ENCODE data around the gene MED7. TPM values are rescaled to one million over a fixed set of nuclear protein-coding genes. Genes with fewer than 3 reads are reported as not detected.

The MED7 gene
- total RNA-seq, 1 donor from 2014 or later: 9.5 TPM

- no peaks in the 10 kb centered on the region for H3K36me3 Mint-ChIP-seq (ENCODE audit: low read depth, unreplicated experiment)
- H3K4me3 Mint-ChIP-seq (ENCODE audit: unreplicated experiment): no peak overlapping the region
- no peaks in the 10 kb centered on the region for H3K4me1 Mint-ChIP-seq (ENCODE audit: unreplicated experiment)
- H3K9me3 Mint-ChIP-seq (ENCODE audit: unreplicated experiment): no peaks in the 10 kb centered on the region
- no peak overlapping the region for H3K27ac Mint-ChIP-seq (ENCODE audit: unreplicated experiment)
- no peaks in the 10 kb centered on the region for H3K27me3 Mint-ChIP-seq (ENCODE audit: unreplicated experiment)
- no peak for DNase-seq (ENCODE audit: low spot score)
- TF ChIP-seq CTCF (IDR thresholded peaks at IDR 0.05; ENCODE audit: unreplicated experiment): no peak
These were observed 54.2 kb downstream of the MED7 start for GRCh38 chr5:157088342-157088990.

Other genes with a start within 250 kb of the MED7 start
- gene TIMD4, start 179.6 kb downstream of the MED7 start, total RNA-seq (ENCODE audit: unreplicated experiment): not detected
- gene HAVCR1, start 83.7 kb downstream of the MED7 start, total RNA-seq (ENCODE audit: unreplicated experiment): not detected
- gene HAVCR2, start 33.8 kb downstream of the MED7 start, total RNA-seq (ENCODE audit: unreplicated experiment): 0.15 TPM
- not detected for gene GARIN3, start 23.4 kb upstream of the MED7 start, total RNA-seq (ENCODE audit: unreplicated experiment)
- gene ITK, start 38.0 kb upstream of the MED7 start, total RNA-seq (ENCODE audit: unreplicated experiment): not detected
- 42.9 TPM for gene CYFIP2, start 123.3 kb upstream of the MED7 start, total RNA-seq (ENCODE audit: unreplicated experiment)

All from endothelial cell (in vitro differentiated cells).